Stimulated activated CD4-positive, alpha-beta T cell treated with anti-CD3 and anti-CD28 coated beads, Interleukin-15, amount 100 ng/mL, for 1 hour (primary cell): ENCODE measurements around the gene DUSP15.

Source experiments
- DNase-seq, 2 donors: peaks; one replicate each; pipeline ENCODE4 v3.0.0-alpha.2; 2020; ENCODE audit warnings: low read depth in 1 of 2, low spot score in 1 of 2

The DUSP15 gene

GRCh38 chr20:31860390-31861134 lies 9.8 kb downstream of the DUSP15 start:
- no peak for DNase-seq

- no peak for DNase-seq
These were observed 10.3 kb downstream of the DUSP15 start for GRCh38 chr20:31859998-31860380.

GRCh38 chr20:31859266-31859997 lies 10.9 kb downstream of the DUSP15 start:
- DNase-seq, result no peak

GRCh38 chr20:31858760-31859083 lies 11.6 kb downstream of the DUSP15 start:
- no peak for DNase-seq

GRCh38 chr20:31857861-31858759 lies 12.2 kb downstream of the DUSP15 start:
- no peak for DNase-seq

- no peak for DNase-seq
These were observed 13.8 kb downstream of the DUSP15 start for GRCh38 chr20:31856516-31856915.

- DNase-seq, result no peak
These were observed 16.8 kb downstream of the DUSP15 start for GRCh38 chr20:31853481-31853880.

GRCh38 chr20:31851240-31851955 lies 18.9 kb downstream of the DUSP15 start:
- no peak for DNase-seq

GRCh38 chr20:31849306-31849930 lies 20.9 kb downstream of the DUSP15 start:
- DNase-seq, result no peak

GRCh38 chr20:31848088-31848999 lies 22.0 kb downstream of the DUSP15 start:
- DNase-seq, result no peak

GRCh38 chr20:31846793-31847138 lies 23.6 kb downstream of the DUSP15 start:
- DNase-seq, result no peak

- no peak for DNase-seq
These were observed 24.9 kb downstream of the DUSP15 start, which contains the start of gene FOXS1 for GRCh38 chr20:31845300-31845863. Gene FOXS1 (minus strand): TSS chr20:31845604. CDS start chr20:31845542, 62 bp downstream.

GRCh38 chr20:31844737-31845299 lies 25.5 kb downstream of the DUSP15 start:
- DNase-seq, result no peak

- no peak for DNase-seq
These were observed 26.4 kb downstream of the DUSP15 start for GRCh38 chr20:31843881-31844280.

GRCh38 chr20:31843288-31843687 lies 27.0 kb downstream of the DUSP15 start:
- no peak for DNase-seq

- no peak for DNase-seq
These were observed 27.7 kb downstream of the DUSP15 start for GRCh38 chr20:31842471-31843157.

- no peak for DNase-seq
These were observed 28.4 kb downstream of the DUSP15 start for GRCh38 chr20:31841928-31842327.
